ENCODE measurements around the gene TOE1.

Gene TOE1

GRCh38 chr1:45299296-45299695, 40.7 kb upstream of the TOE1 start:
- H4K20me1 ChIP-seq (ENCODE audit: insufficient read depth) = no peaks in the 10 kb centered on the region
- H2AFZ ChIP-seq (ENCODE audit: low read depth) = no peak overlapping the region
- TF ChIP-seq CTCF (conservative IDR thresholded peaks at IDR 0.05; ENCODE audit: low read depth, low read length) = no peak
- no peaks in the 10 kb centered on the region for H3K79me2 ChIP-seq (ENCODE audit: insufficient read depth, low read depth)
- H3K36me3 ChIP-seq (ENCODE audit: insufficient read depth) = no peaks in the 10 kb centered on the region
- no peak overlapping the region for H3K4me3 ChIP-seq (IDR thresholded peaks at IDR 0.05; ENCODE audit: insufficient read depth, low read depth, low read length)
- H3K4me2 ChIP-seq = no peak overlapping the region
- H3K27ac ChIP-seq = no peak overlapping the region
- no peak overlapping the region for H3K9ac ChIP-seq
- no peaks in the 10 kb centered on the region for H3K27me3 ChIP-seq (ENCODE audit: insufficient read depth, low read depth)
- peaks cover 15% of the 10 kb centered on the region for H3K4me1 ChIP-seq (ENCODE audit: low read depth, poor library complexity, severe bottlenecking)

GRCh38 chr1:45299981-45300668, 39.8 kb upstream of the TOE1 start:
- no peak overlapping the region for H2AFZ ChIP-seq (ENCODE audit: low read depth)

GRCh38 chr1:45300669-45300997, 39.3 kb upstream of the TOE1 start:
- H3K27ac ChIP-seq = no peak overlapping the region
- no peaks in the 10 kb centered on the region for H4K20me1 ChIP-seq (ENCODE audit: insufficient read depth)
- TF ChIP-seq CTCF (conservative IDR thresholded peaks at IDR 0.05; ENCODE audit: low read depth, low read length) = no peak
- H3K4me2 ChIP-seq = no peak overlapping the region
- no peaks in the 10 kb centered on the region for H3K79me2 ChIP-seq (ENCODE audit: insufficient read depth, low read depth)
- H3K4me3 ChIP-seq (IDR thresholded peaks at IDR 0.05; ENCODE audit: insufficient read depth, low read depth, low read length) = no peak overlapping the region
- H3K27me3 ChIP-seq (ENCODE audit: insufficient read depth, low read depth) = no peaks in the 10 kb centered on the region
- H3K9ac ChIP-seq = no peak overlapping the region
- no peaks in the 10 kb centered on the region for H3K36me3 ChIP-seq (ENCODE audit: insufficient read depth)
- H2AFZ ChIP-seq (ENCODE audit: low read depth) = no peak overlapping the region
- peaks cover 24% of the 10 kb centered on the region for H3K4me1 ChIP-seq (ENCODE audit: low read depth, poor library complexity, severe bottlenecking)

More at GRCh38 chr1:45299981-45300668, 39.8 kb upstream of the TOE1 start:
- Histone ChIP-seq H3K79me2 (ENCODE audit: insufficient read depth, low read depth) (no peaks in the 10 kb centered on the region), H3K36me3 (ENCODE audit: insufficient read depth) (no peaks in the 10 kb centered on the region), H3K9ac (no peak overlapping the region), H3K27me3 (ENCODE audit: insufficient read depth, low read depth) (no peaks in the 10 kb centered on the region), H4K20me1 (ENCODE audit: insufficient read depth) (no peaks in the 10 kb centered on the region), H3K4me2 (no peak overlapping the region), H3K27ac (no peak overlapping the region), H3K4me3 (IDR thresholded peaks at IDR 0.05; ENCODE audit: insufficient read depth, low read depth, low read length) (no peak overlapping the region), H3K4me1 (ENCODE audit: low read depth, poor library complexity, severe bottlenecking) (peaks cover 24% of the 10 kb centered on the region)
- TF ChIP-seq CTCF (conservative IDR thresholded peaks at IDR 0.05; ENCODE audit: low read depth, low read length) = peak; percentile 82

- Histone ChIP-seq H3K27ac (no peak overlapping the region), H3K4me3 (IDR thresholded peaks at IDR 0.05; ENCODE audit: insufficient read depth, low read depth, low read length) (peak overlapping the region; percentile 60), H2AFZ (ENCODE audit: low read depth) (peak overlapping the region; percentile 91; the same call in 1 of the 2 replicates), H3K27me3 (ENCODE audit: insufficient read depth, low read depth) (no peaks in the 10 kb centered on the region), H3K4me2 (peak overlapping the region; percentile 60), H3K4me1 (ENCODE audit: low read depth, poor library complexity, severe bottlenecking) (peaks cover 24% of the 10 kb centered on the region), H3K9ac (peak overlapping the region; percentile 56; the same call in 1 of the 2 replicates), H3K79me2 (ENCODE audit: insufficient read depth, low read depth) (no peaks in the 10 kb centered on the region), H3K36me3 (ENCODE audit: insufficient read depth) (no peaks in the 10 kb centered on the region), H4K20me1 (ENCODE audit: insufficient read depth) (no peaks in the 10 kb centered on the region)
- TF ChIP-seq CTCF (conservative IDR thresholded peaks at IDR 0.05; ENCODE audit: low read depth, low read length) = no peak
Measured at GRCh38 chr1:45302505-45303150, 37.3 kb upstream of the TOE1 start.

Data from KMS-11 (cell line).